NOMO-1 (cell line): ENCODE data around the gene BBS9.

Experiments
- DNase-seq, 2 experiments: peaks; one replicate each; lab custom pipeline; 2025; ENCODE audit not compliant: unreplicated experiment in 2 of 2; lab: John Stamatoyannopoulos, UW

Gene BBS9

GRCh38 chr7:33582104-33582503 is 452.7 kb downstream of the BBS9 start:
- no peak for DNase-seq

- DNase-seq: no peak
Observed at GRCh38 chr7:33582533-33582932, 453.2 kb downstream of the BBS9 start.

GRCh38 chr7:33589911-33590310 is 460.5 kb downstream of the BBS9 start:
- DNase-seq: no peak

- no peak for DNase-seq
Observed at GRCh38 chr7:33590916-33591315, 461.6 kb downstream of the BBS9 start.

GRCh38 chr7:33591490-33591889 is 462.1 kb downstream of the BBS9 start:
- peak in 1 of 2 experiments; percentile 64 for DNase-seq

GRCh38 chr7:33592718-33593117 is 463.4 kb downstream of the BBS9 start:
- DNase-seq: no peak

- DNase-seq: no peak
Observed at GRCh38 chr7:33593611-33594010, 464.2 kb downstream of the BBS9 start.

GRCh38 chr7:33596686-33597085 is 467.3 kb downstream of the BBS9 start:
- DNase-seq: no peak

GRCh38 chr7:33597181-33597580 is 467.8 kb downstream of the BBS9 start:
- DNase-seq: no peak

GRCh38 chr7:33601101-33601500 is 471.7 kb downstream of the BBS9 start:
- DNase-seq: no peak

GRCh38 chr7:33601884-33602283 is 472.5 kb downstream of the BBS9 start:
- no peak for DNase-seq

- DNase-seq: no peak
Observed at GRCh38 chr7:33604056-33604455, 474.7 kb downstream of the BBS9 start.

- no peak for DNase-seq
Observed at GRCh38 chr7:33610918-33611317, 481.6 kb downstream of the BBS9 start.

GRCh38 chr7:33612442-33612841 is 483.1 kb downstream of the BBS9 start:
- no peak for DNase-seq

- no peak for DNase-seq
Observed at GRCh38 chr7:33614357-33615117, 485.2 kb downstream of the BBS9 start.

GRCh38 chr7:33616752-33617151 is 487.4 kb downstream of the BBS9 start:
- no peak for DNase-seq

- DNase-seq: no peak
Observed at GRCh38 chr7:33619264-33619663, 489.9 kb downstream of the BBS9 start.

- DNase-seq: no peak
Observed at GRCh38 chr7:33623267-33623666, 493.9 kb downstream of the BBS9 start.

GRCh38 chr7:33624215-33624614 is 494.9 kb downstream of the BBS9 start:
- DNase-seq: no peak

GRCh38 chr7:33626869-33627268 is 497.5 kb downstream of the BBS9 start:
- DNase-seq: no peak

GRCh38 chr7:33627741-33628140 is 498.4 kb downstream of the BBS9 start:
- DNase-seq: no peak

GRCh38 chr7:33628894-33629293 is 499.5 kb downstream of the BBS9 start:
- no peak for DNase-seq

- no peak for DNase-seq
Observed at GRCh38 chr7:33630359-33630758, 501.0 kb downstream of the BBS9 start.
